HepG2 (cell line): ENCODE results near the gene CD7. TPM values are rescaled to one million over a fixed set of nuclear protein-coding genes. Genes with fewer than 3 reads are reported as not detected.

Source experiments
- HOXA5 ChIP-seq: sonication (generic); formaldehyde crosslinking; IDR thresholded peaks from 2 replicates; pipeline ENCODE4 v1.4.0; 2020; ENCODE audit warnings: missing genetic modification reagents
- HOXA9 ChIP-seq: sonication (generic); formaldehyde crosslinking; IDR thresholded peaks from 2 replicates; pipeline ENCODE4 v1.8.1; 2022; ENCODE audit warnings: missing genetic modification reagents, mild to moderate bottlenecking, moderate library complexity, borderline replicate concordance
- MED1 ChIP-seq: sonication (generic); formaldehyde crosslinking; IDR thresholded peaks from 2 replicates; pipeline ENCODE4 v1.4.0; 2020; ENCODE audit warnings: missing genetic modification reagents
- MTF2 ChIP-seq: sonication (generic); formaldehyde crosslinking; IDR thresholded peaks from 2 replicates; pipeline ENCODE4 v1.5.0; 2020; ENCODE audit warnings: missing genetic modification reagents, borderline replicate concordance
- NONO ChIP-seq, 2 experiments: fragments of 450-650 bp in 1 of 2; sonication (generic) in 1 of 2; formaldehyde crosslinking in 1 of 2; IDR thresholded peaks in 1 of 2; conservative IDR thresholded peaks in 1 of 2; 2 replicates each; pipeline versions ENCODE4 v1.6.1 to v1.8.0; 2017 to 2022; ENCODE audit warnings: mild to moderate bottlenecking in 1 of 2, missing genetic modification reagents in 1 of 2, moderate library complexity in 1 of 2
- SNAPC4 ChIP-seq: sonication (generic); formaldehyde crosslinking; IDR thresholded peaks from 2 replicates; pipeline ENCODE4 v1.4.0; 2020; ENCODE audit warnings: mild to moderate bottlenecking, missing genetic modification reagents
- STAG1 ChIP-seq: sonication (generic); formaldehyde crosslinking; IDR thresholded peaks from 2 replicates; pipeline ENCODE4 v1.4.0; 2020; ENCODE audit warnings: missing genetic modification reagents
- TMF1 ChIP-seq: sonication (generic); formaldehyde crosslinking; IDR thresholded peaks from 2 replicates; pipeline ENCODE4 v1.8.1; 2022; ENCODE audit warnings: low read depth, missing genetic modification reagents
- WIZ ChIP-seq: sonication (generic); formaldehyde crosslinking; IDR thresholded peaks from 2 replicates; pipeline ENCODE4 v1.5.1; 2020; ENCODE audit warnings: mild to moderate bottlenecking, missing genetic modification reagents
- ZEB1 ChIP-seq: IDR thresholded peaks from 2 replicates; pipeline ENCODE4 v1.6.1; 2012; ENCODE audit warnings: mild to moderate bottlenecking, low read depth, inconsistent platforms; ENCODE audit not compliant: insufficient replicate concordance
- ZFY ChIP-seq: sonication (generic); formaldehyde crosslinking; IDR thresholded peaks from 2 replicates; pipeline ENCODE4 v1.4.0; 2020; ENCODE audit warnings: missing genetic modification reagents
- ZNF383 ChIP-seq: sonication (generic); formaldehyde crosslinking; IDR thresholded peaks from 2 replicates; pipeline ENCODE4 v1.4.0; 2020; ENCODE audit warnings: missing genetic modification reagents, mild to moderate bottlenecking, borderline replicate concordance
- ZNF7 ChIP-seq: IDR thresholded peaks from 2 replicates; pipeline ENCODE4 v1.6.1; 2016; ENCODE audit warnings: missing biosample characterization, missing genetic modification reagents
- ZNF720 ChIP-seq: sonication (generic); formaldehyde crosslinking; IDR thresholded peaks from 2 replicates; pipeline ENCODE4 v1.4.0; 2020; ENCODE audit warnings: missing genetic modification reagents
- polyA plus RNA-seq, 8 experiments: library from polyadenylated mRNA; depleted of rRNA in 3 of 8; stranded (reverse) in 7 of 8; unstranded in 1 of 8; fragments of >200 nt; fragmentation: Illumina TruSeq in 4 of 8; extraction: Trizol in 4 of 8; gene quantifications; 2 replicates each; pipeline versions ENCODE4 v1.2.1 to v1.2.3, GENCODE V29; 2011 to 2016; ENCODE audit warnings: low read depth in 4 of 8, missing spikeins in 1 of 8, mixed read lengths in 1 of 8; ENCODE audit not compliant: insufficient read depth in 1 of 8
- total RNA-seq, 5 experiments: library from RNA; depleted of rRNA; stranded (reverse); fragments of >200 nt; fragmentation: Illumina TruSeq; extraction: Trizol; gene quantifications; 2 replicates each; pipeline ENCODE4 v1.2.3, GENCODE V29; 2016; ENCODE audit warnings: low read depth in 1 of 5
- TF ChIP-seq, protein P1 (sequence below): sonication (generic); formaldehyde crosslinking; IDR thresholded peaks from 2 replicates; pipeline ENCODE4 v1.4.0; 2020; ENCODE audit warnings: mild to moderate bottlenecking, missing genetic modification reagents, borderline replicate concordance
- TF ChIP-seq, protein P2 (sequence below): sonication (generic); formaldehyde crosslinking; IDR thresholded peaks from 2 replicates; pipeline ENCODE4 v1.8.0; 2022; ENCODE audit warnings: missing genetic modification reagents, low read depth, mild to moderate bottlenecking, borderline replicate concordance
- TF ChIP-seq, protein P3 (sequence below): sonication (generic); formaldehyde crosslinking; IDR thresholded peaks from 2 replicates; pipeline ENCODE4 v1.4.0; 2020; ENCODE audit warnings: mild to moderate bottlenecking, missing genetic modification reagents

CD7 gene
- total and polyA plus RNA-seq, 2 of the 13 experiments (the other 11 are each of a cell fraction or from before 2014, with no cell fraction given), result 67.6 to 76.4 TPM

GRCh38 chr17:82346342-82347300, 29.2 kb upstream of the CD7 start (continued):
- TF ChIP-seq, protein P1, sequence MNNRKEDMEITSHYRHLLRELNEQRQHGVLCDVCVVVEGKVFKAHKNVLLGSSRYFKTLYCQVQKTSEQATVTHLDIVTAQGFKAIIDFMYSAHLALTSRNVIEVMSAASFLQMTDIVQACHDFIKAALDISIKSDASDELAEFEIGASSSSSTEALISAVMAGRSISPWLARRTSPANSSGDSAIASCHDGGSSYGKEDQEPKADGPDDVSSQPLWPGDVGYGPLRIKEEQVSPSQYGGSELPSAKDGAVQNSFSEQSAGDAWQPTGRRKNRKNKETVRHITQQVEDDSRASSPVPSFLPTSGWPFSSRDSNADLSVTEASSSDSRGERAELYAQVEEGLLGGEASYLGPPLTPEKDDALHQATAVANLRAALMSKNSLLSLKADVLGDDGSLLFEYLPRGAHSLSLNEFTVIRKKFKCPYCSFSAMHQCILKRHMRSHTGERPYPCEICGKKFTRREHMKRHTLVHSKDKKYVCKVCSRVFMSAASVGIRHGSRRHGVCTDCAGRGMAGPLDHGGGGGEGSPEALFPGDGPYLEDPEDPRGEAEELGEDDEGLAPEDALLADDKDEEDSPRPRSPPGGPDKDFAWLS, result peak; percentile 74; the same call in 1 of the 2 replicates
- TF ChIP-seq MED1 (CRISPR knock-in tag) (peak; percentile 99), ZNF383 (CRISPR knock-in tag) (no peak), ZNF7 (CRISPR knock-in tag) (no peak), MTF2 (no peak), HOXA9 (CRISPR knock-in tag) (no peak), ZEB1 (peak; percentile 97), HOXA5 (CRISPR knock-in tag) (peak; percentile 90), WIZ (CRISPR knock-in tag) (no peak), ZNF720 (CRISPR knock-in tag) (peak; percentile 79; the same call in 1 of the 2 replicates), SNAPC4 (CRISPR knock-in tag) (peak; percentile 88), TMF1 (CRISPR knock-in tag) (no peak), STAG1 (CRISPR knock-in tag) (peak; percentile 30; the same call in 1 of the 2 replicates), ZFY (CRISPR knock-in tag) (peak; percentile 66), NONO (IDR thresholded peaks at IDR 0.05) (no peak), NONO (CRISPR knock-in tag; conservative IDR thresholded peaks at IDR 0.05) (peak; percentile 98)
- TF ChIP-seq, protein P2, sequence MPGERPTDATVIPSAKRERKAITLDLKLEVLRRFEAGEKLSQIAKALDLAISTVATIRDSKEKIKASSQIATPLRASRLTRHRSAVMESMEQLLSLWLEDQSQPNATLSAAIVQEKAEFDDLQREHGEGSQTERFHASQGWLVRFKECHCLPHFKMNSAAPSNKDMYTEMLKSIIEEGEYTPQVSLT (CRISPR knock-in tag), result no peak
- TF ChIP-seq, protein P3, sequence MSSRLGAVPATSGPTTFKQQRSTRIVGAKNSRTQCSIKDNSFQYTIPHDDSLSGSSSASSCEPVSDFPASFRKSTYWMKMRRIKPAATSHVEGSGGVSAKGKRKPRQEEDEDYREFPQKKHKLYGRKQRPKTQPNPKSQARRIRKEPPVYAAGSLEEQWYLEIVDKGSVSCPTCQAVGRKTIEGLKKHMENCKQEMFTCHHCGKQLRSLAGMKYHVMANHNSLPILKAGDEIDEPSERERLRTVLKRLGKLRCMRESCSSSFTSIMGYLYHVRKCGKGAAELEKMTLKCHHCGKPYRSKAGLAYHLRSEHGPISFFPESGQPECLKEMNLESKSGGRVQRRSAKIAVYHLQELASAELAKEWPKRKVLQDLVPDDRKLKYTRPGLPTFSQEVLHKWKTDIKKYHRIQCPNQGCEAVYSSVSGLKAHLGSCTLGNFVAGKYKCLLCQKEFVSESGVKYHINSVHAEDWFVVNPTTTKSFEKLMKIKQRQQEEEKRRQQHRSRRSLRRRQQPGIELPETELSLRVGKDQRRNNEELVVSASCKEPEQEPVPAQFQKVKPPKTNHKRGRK (CRISPR knock-in tag), result no peak
